ENCODE data around the gene CDH24. TPM values are rescaled to one million over a fixed set of nuclear protein-coding genes. Genes with fewer than 3 reads are reported as not detected.

Gene CDH24
- total RNA-seq, 1 experiment from 2014 or later: 17.9 TPM

DNA sequence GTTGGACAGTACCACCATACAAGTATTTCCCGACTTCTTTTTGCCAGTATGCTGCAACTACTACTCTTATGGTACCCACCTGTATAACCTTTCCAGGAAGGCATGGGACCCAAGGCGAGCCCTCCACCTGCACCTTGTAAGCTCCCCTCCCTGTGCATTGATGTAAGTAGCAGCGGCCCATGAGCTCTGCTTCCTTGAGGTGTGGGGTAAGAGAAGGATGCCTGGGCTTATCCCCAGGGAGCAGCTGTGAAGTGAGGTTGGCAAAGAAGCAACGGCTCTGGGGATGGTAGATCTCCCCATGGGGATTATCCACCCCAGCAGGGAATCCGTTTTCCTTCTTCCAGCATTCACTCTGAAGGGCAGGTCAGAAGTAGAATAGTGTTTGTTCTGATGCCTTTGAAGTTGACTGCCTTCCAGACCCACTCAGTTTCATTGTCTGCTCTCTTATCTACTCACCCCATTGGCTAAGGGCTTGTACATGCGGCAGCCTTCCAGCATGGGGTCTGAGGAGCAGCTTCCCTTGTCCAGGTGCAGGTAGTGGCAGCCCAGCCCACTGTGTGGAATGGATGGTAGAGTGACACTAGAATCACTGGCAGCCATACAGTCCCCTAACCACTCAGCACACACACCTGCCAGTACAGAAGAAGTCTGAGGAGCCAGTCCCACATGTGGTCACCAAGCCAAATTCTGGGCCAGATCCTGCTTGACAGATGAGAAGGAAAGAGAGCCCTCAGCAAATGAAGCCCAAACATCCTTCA, 44.1 kb upstream of the CDH24 start:
- H3K27ac Mint-ChIP-seq: no peak overlapping the region
- POLR2A ChIA-PET: no interaction called here

More for the DNA sequence above, 44.1 kb upstream of the CDH24 start:
- no peak overlapping the region for H3K4me3 Mint-ChIP-seq
- H3K9me3 Mint-ChIP-seq: no peaks in the 10 kb centered on the region
- H3K27me3 Mint-ChIP-seq (ENCODE audit: low read depth): peaks cover 15% of the 10 kb centered on the region
- CTCF ChIA-PET: interaction anchor here (0.8 to 6.9 kb wide), 5 partner anchors 8 to 44 kb away, joined by 3 to 43 read pairs (median 3); no protein-coding TSS in a partner anchor
- peaks cover 60% of the 10 kb centered on the region for H3K4me1 Mint-ChIP-seq
- TF ChIP-seq, protein P1, sequence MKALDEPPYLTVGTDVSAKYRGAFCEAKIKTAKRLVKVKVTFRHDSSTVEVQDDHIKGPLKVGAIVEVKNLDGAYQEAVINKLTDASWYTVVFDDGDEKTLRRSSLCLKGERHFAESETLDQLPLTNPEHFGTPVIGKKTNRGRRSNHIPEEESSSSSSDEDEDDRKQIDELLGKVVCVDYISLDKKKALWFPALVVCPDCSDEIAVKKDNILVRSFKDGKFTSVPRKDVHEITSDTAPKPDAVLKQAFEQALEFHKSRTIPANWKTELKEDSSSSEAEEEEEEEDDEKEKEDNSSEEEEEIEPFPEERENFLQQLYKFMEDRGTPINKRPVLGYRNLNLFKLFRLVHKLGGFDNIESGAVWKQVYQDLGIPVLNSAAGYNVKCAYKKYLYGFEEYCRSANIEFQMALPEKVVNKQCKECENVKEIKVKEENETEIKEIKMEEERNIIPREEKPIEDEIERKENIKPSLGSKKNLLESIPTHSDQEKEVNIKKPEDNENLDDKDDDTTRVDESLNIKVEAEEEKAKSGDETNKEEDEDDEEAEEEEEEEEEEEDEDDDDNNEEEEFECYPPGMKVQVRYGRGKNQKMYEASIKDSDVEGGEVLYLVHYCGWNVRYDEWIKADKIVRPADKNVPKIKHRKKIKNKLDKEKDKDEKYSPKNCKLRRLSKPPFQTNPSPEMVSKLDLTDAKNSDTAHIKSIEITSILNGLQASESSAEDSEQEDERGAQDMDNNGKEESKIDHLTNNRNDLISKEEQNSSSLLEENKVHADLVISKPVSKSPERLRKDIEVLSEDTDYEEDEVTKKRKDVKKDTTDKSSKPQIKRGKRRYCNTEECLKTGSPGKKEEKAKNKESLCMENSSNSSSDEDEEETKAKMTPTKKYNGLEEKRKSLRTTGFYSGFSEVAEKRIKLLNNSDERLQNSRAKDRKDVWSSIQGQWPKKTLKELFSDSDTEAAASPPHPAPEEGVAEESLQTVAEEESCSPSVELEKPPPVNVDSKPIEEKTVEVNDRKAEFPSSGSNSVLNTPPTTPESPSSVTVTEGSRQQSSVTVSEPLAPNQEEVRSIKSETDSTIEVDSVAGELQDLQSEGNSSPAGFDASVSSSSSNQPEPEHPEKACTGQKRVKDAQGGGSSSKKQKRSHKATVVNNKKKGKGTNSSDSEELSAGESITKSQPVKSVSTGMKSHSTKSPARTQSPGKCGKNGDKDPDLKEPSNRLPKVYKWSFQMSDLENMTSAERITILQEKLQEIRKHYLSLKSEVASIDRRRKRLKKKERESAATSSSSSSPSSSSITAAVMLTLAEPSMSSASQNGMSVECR (CRISPR knock-in tag; IDR thresholded peaks at IDR 0.05; ENCODE audit: borderline replicate concordance): no peak
- TF ChIP-seq, protein P2, sequence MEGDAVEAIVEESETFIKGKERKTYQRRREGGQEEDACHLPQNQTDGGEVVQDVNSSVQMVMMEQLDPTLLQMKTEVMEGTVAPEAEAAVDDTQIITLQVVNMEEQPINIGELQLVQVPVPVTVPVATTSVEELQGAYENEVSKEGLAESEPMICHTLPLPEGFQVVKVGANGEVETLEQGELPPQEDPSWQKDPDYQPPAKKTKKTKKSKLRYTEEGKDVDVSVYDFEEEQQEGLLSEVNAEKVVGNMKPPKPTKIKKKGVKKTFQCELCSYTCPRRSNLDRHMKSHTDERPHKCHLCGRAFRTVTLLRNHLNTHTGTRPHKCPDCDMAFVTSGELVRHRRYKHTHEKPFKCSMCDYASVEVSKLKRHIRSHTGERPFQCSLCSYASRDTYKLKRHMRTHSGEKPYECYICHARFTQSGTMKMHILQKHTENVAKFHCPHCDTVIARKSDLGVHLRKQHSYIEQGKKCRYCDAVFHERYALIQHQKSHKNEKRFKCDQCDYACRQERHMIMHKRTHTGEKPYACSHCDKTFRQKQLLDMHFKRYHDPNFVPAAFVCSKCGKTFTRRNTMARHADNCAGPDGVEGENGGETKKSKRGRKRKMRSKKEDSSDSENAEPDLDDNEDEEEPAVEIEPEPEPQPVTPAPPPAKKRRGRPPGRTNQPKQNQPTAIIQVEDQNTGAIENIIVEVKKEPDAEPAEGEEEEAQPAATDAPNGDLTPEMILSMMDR (IDR thresholded peaks at IDR 0.05): no peak
- no peak for TF ChIP-seq CREM (CRISPR knock-in tag; IDR thresholded peaks at IDR 0.05)
- TF ChIP-seq TEAD4 (CRISPR knock-in tag; IDR thresholded peaks at IDR 0.05): no peak
- TF ChIP-seq ZNF138 (CRISPR knock-in tag; conservative IDR thresholded peaks at IDR 0.05): no peak
- no peak for TF ChIP-seq ZNF263 (CRISPR knock-in tag; IDR thresholded peaks at IDR 0.05; ENCODE audit: low read depth)
- TF ChIP-seq ESRRA (CRISPR knock-in tag; IDR thresholded peaks at IDR 0.05; ENCODE audit: borderline replicate concordance): no peak
- no peak for TF ChIP-seq JAZF1 (CRISPR knock-in tag; IDR thresholded peaks at IDR 0.05)
- TF ChIP-seq ZNF416 (CRISPR knock-in tag; IDR thresholded peaks at IDR 0.05): no peak
- TF ChIP-seq TCF7 (CRISPR knock-in tag; IDR thresholded peaks at IDR 0.05; ENCODE audit: low read depth): no peak
- TF ChIP-seq, protein P3, sequence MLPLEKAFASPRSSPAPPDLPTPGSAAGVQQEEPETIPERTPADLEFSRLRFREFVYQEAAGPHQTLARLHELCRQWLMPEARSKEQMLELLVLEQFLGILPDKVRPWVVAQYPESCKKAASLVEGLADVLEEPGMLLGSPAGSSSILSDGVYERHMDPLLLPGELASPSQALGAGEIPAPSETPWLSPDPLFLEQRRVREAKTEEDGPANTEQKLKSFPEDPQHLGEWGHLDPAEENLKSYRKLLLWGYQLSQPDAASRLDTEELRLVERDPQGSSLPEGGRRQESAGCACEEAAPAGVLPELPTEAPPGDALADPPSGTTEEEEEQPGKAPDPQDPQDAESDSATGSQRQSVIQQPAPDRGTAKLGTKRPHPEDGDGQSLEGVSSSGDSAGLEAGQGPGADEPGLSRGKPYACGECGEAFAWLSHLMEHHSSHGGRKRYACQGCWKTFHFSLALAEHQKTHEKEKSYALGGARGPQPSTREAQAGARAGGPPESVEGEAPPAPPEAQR (CRISPR knock-in tag; IDR thresholded peaks at IDR 0.05): no peak
- no peak for TF ChIP-seq RELA (CRISPR knock-in tag; IDR thresholded peaks at IDR 0.05; ENCODE audit: borderline replicate concordance)
- TF ChIP-seq, protein P4, sequence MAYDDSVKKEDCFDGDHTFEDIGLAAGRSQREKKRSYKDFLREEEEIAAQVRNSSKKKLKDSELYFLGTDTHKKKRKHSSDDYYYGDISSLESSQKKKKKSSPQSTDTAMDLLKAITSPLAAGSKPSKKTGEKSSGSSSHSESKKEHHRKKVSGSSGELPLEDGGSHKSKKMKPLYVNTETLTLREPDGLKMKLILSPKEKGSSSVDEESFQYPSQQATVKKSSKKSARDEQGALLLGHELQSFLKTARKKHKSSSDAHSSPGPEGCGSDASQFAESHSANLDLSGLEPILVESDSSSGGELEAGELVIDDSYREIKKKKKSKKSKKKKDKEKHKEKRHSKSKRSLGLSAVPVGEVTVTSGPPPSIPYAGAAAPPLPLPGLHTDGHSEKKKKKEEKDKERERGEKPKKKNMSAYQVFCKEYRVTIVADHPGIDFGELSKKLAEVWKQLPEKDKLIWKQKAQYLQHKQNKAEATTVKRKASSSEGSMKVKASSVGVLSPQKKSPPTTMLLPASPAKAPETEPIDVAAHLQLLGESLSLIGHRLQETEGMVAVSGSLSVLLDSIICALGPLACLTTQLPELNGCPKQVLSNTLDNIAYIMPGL (CRISPR knock-in tag; IDR thresholded peaks at IDR 0.05): no peak
- no peak for TF ChIP-seq ZBTB21 (CRISPR knock-in tag; IDR thresholded peaks at IDR 0.05; ENCODE audit: borderline replicate concordance)
- TF ChIP-seq, protein P5, sequence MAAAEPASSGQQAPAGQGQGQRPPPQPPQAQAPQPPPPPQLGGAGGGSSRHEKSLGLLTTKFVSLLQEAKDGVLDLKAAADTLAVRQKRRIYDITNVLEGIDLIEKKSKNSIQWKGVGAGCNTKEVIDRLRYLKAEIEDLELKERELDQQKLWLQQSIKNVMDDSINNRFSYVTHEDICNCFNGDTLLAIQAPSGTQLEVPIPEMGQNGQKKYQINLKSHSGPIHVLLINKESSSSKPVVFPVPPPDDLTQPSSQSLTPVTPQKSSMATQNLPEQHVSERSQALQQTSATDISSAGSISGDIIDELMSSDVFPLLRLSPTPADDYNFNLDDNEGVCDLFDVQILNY (CRISPR knock-in tag; IDR thresholded peaks at IDR 0.05): no peak
- TF ChIP-seq GABPB1 (CRISPR knock-in tag; IDR thresholded peaks at IDR 0.05): no peak
- no peak for TF ChIP-seq ZNF232 (CRISPR knock-in tag; IDR thresholded peaks at IDR 0.05)
- TF ChIP-seq FOXJ3 (CRISPR knock-in tag; IDR thresholded peaks at IDR 0.05; ENCODE audit: borderline replicate concordance): no peak
- no peak for TF ChIP-seq ZNF219 (CRISPR knock-in tag; IDR thresholded peaks at IDR 0.05; ENCODE audit: borderline replicate concordance)
- TF ChIP-seq, protein P6, sequence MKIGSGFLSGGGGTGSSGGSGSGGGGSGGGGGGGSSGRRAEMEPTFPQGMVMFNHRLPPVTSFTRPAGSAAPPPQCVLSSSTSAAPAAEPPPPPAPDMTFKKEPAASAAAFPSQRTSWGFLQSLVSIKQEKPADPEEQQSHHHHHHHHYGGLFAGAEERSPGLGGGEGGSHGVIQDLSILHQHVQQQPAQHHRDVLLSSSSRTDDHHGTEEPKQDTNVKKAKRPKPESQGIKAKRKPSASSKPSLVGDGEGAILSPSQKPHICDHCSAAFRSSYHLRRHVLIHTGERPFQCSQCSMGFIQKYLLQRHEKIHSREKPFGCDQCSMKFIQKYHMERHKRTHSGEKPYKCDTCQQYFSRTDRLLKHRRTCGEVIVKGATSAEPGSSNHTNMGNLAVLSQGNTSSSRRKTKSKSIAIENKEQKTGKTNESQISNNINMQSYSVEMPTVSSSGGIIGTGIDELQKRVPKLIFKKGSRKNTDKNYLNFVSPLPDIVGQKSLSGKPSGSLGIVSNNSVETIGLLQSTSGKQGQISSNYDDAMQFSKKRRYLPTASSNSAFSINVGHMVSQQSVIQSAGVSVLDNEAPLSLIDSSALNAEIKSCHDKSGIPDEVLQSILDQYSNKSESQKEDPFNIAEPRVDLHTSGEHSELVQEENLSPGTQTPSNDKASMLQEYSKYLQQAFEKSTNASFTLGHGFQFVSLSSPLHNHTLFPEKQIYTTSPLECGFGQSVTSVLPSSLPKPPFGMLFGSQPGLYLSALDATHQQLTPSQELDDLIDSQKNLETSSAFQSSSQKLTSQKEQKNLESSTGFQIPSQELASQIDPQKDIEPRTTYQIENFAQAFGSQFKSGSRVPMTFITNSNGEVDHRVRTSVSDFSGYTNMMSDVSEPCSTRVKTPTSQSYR (CRISPR knock-in tag; IDR thresholded peaks at IDR 0.05): no peak
- DNase-seq (ENCODE audit: low spot score) (no peak), ATAC-seq (no peak)
- H3K36me3 Mint-ChIP-seq: peaks cover 24% of the 10 kb centered on the region

All from WTC11 (cell line).